EL (cell line): Measurements from ENCODE around the gene CCDC188.
"Not testable (repeated sequence)": the region's sequence is repeated elsewhere in the genome, so short reads cannot be mapped to it uniquely, and the experiment has no call there.

Source experiments
- DNase-seq: peaks from one replicate; pipeline ENCODE4 v3.0.0-alpha.2; 2016

The CCDC188 gene

DNA sequence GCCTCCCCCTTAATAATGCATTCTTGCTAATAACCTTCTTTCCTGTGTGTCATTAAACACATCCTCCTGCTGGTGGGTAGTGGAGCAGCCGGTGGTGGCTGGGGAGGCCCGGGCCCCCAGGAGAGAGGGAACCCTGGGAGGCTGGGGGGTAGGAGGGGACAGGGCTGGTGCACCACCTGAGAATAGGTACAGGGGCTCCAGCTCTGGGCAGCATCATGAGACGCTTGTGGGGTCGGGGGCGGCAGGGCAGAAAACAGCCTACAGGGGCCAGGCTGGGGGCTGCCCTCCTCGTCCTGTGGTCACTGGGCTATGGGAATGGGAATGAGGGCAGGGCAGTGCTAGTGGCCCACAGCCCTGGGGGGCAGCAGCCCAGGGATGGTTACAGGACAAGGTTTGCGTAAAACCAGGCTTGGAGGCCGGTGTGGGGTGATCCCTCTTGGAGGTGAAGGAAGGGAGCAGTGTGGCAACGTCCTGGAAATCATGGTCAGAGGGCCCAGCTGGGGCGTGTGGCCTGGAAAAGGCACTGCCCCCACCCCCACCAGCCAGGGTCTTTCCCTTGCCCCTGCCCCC is 18.5 kb upstream of the CCDC188 start:
- no peak for DNase-seq

DNA sequence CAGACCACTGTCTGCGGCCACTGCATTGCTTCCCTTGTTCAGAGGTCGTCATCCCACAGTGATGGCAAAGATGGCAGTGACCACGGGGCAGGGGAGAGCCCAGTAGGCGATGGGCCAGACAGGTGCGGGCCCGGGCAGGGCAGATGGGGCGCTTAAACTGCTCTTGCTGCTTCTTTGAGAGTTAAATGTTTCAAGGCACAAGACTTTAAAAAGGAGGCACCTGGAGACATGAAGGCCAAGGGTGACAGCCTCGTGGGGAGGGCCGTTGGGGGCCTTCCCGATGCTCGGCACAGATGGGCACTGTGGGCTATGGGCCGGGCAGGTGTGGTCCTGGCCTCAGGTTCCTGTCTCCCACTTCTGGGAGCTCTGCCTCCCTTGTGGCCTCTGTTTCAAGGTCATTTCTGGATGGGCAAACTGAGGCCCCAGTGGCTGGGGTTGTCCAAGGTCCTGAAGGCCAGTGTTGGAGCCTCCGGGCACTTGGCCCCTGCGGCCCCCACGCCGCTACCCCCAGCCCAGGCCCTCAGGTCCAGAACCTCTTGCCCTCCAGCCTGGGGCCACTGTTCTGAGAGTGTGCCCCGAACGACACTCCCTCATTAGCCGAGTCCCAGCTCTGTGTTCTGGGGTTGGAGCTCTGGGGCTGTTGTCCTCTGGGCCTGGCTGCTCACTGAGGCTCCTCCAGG is 16.9 kb upstream of the CCDC188 start:
- no peak for DNase-seq

DNA sequence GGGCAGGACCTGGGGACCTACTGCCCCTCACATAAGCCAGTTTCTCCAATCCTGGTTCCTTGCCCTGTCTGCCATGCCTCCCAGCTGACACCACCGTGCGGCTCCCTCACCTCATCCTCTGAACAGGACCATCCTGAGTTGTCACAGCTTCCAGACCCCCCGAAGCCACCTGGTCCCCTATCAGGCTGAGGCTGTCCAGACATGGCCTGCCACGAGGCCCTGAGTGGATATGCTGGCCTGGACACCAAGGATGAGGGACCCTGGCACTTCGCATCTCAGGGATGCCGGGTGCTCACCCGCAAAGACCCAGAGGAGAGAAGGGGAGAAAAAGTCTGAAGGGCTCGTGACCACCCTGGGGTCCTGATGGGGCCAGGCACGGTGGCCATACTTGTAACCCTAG is 15.8 kb upstream of the CCDC188 start:
- DNase-seq, result no peak

DNA sequence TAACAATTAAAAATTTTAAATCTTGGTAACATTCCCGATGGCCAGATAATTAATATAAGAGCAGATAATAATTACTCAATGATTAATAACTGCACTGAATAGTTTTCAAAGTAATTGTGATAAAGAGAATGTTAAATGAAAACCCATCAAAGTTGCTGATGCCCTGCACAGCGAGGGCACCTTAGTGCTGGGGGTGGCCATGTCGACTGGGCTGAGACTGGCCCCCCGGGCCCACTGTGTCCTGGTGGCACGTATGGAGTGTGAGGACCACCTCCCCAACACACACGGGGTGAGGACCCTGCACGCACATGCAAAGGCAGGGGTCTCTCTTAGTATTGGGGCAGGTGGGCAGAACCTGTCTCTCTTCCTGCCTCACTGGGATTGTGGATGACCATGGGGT is 15.1 kb upstream of the CCDC188 start:
- DNase-seq, result no peak

DNA sequence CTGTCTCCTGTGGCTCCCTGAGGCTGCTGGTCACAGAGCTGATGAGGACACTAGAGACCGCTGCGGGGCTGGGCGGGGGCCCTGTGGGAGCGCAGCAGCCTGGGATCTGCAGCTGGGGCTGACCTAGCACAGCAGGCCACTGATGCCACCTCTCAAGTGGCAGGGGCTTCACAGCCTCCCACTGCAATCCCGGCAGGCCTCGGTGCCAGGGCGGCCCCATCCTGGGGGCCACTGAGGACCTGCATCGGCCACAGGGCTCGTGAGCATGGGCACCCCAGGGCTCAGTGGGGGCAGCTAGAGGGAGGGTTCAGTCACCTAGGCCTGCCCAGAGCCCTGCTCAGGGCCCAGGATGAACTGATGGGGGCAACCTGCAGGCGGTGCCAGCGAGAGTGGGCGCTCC is 14.6 kb upstream of the CCDC188 start:
- no peak for DNase-seq

DNA sequence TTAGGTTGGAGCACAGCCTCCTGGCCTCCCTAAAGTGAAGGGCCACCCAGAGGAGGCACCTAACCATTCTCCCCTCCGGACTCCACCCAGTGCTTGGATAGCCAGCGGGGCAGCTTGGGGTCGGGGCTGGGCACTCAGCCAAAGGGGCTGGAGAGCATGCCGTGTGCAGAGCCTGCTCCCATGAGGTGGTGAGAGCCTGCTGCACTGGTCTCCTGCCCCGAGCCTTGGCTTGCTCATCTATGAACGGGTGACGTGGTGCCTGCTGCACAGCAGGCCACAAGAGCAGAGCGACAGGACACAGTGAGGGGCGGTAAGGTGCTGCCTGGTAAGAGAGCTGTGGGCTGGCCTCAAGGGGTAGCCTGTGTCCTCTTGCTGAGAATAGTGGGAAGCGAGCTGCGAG is 14.0 kb upstream of the CCDC188 start:
- no peak for DNase-seq

DNA sequence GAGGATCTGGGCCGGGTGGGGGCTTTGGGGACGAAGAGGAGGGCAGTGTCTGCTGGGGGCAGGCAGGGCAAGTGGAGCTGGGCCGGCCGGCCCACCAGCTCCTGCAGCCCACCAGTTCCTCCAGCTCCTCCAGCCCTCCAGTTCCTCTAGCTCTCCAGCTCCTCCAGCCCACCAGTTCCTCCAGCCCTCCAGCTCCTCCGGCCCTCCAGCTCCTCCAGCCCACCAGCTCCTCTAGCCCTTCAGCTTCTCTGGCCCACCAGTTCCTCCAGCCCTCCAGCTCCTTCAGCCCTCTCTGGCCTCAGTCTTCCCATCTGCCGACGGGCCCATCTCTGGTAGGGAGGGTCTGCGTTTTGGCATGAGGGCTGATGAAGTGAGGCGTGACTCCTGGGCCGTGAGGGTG is 9.2 kb upstream of the CCDC188 start:
- no peak for DNase-seq

DNA sequence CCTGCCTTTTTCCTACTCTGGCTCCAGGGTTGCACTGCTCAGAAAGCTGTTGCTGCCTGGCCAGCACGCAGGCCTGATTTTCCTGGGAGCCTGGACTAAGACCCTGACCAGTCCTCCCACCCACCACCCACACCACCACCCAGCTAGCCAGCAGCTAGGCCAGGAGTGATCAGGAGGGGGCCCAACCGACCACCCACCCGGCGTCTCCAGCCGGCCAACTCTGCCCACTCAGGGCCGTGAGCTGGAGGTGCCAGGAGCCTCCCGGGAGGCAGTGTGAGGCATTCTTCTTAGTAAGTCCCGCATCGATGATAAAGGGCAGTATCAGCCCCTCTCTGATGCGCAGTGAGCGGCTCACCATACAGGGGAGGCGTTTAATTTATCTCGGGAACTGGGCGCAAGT is 8.7 kb upstream of the CCDC188 start:
- DNase-seq, result not testable (repeated sequence)

DNA sequence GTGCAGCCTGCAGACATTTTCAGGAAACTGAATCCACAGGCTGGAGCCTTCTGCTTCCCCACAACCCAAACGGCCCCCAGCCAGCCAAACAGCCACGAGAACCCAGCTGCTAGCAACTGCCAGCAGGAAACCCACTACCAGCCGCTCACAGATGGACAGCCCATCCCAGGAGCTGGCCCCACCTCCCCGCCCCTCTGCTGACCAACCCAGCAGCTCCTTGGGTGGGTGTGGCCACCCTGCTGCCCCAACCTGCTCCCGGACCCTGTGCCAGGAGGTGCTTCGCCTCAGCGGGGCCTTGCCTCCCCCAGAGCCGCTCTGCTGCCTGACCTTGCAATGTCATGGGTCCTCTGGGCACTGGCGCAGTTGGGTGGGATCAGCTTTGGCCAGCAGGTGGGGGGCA is 8.2 kb upstream of the CCDC188 start:
- no peak for DNase-seq

DNA sequence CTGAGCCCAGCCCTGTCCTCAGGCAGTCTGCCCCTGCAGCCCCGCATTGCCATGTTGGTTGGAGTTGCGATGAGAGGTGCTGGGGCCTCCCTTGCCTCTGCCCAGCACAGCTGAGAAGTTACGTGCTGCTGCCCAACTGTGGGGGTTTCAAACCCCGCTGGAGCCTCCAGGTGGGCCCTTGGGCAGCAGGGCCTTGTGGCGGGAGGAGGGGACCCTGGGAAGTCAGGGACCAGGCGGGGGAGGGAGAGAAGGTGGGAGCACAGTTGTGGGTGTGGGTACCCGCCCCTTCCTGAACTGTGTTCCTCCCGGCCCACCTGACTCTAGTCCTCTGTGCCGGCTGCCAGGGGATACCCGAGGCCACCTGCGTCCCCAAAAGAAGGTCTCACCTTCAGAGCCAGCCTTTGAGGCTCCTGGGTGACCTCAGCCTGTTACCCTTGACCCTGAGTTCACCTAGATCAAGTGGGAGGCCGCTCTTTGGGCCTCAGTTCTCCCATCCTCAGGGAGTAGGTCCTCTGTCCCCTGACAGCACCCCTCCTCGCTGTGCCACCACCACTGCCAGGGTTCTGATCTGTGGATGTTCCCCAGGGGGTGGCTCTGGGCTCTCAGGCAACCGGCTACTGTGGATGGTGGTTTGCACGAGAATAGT is 7.7 kb upstream of the CCDC188 start:
- no peak for DNase-seq

DNA sequence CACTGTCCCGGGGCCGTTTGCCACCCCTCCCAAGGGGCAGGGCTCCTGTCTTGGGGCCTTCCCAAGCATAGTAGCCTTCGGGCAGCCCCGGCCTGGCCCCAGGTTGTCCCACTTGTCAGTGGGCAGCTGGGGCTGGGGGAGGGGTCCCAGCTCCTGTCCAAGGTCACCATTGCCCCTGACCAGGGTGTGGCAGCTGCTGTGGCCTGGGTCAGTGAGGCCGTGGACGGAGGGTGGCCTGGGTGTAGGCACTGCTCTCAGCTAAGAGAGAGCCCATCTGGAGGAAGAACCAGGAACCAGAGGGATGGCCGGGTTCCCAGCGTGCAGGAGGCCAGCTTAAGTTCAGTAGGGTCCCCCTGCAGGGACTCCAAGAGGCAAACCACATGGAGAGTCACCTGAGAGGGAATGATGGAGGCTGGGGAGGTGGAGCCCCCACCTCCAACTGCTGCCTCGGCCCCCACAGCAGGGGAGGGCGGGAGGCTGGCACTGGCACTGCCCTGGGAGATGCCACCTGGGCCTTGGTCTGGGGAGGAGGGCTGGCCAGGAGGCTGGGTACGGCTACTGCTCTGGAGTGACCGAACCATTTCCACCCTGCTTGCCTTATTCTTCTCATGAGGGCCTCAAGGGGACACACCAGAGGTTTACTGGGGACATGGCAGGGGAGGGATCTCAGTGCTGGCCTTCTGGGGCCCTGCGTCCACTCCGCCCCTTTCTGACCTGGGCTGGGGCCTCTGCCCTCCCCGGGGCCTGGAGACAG is 6.8 kb upstream of the CCDC188 start:
- DNase-seq, result no peak

DNA sequence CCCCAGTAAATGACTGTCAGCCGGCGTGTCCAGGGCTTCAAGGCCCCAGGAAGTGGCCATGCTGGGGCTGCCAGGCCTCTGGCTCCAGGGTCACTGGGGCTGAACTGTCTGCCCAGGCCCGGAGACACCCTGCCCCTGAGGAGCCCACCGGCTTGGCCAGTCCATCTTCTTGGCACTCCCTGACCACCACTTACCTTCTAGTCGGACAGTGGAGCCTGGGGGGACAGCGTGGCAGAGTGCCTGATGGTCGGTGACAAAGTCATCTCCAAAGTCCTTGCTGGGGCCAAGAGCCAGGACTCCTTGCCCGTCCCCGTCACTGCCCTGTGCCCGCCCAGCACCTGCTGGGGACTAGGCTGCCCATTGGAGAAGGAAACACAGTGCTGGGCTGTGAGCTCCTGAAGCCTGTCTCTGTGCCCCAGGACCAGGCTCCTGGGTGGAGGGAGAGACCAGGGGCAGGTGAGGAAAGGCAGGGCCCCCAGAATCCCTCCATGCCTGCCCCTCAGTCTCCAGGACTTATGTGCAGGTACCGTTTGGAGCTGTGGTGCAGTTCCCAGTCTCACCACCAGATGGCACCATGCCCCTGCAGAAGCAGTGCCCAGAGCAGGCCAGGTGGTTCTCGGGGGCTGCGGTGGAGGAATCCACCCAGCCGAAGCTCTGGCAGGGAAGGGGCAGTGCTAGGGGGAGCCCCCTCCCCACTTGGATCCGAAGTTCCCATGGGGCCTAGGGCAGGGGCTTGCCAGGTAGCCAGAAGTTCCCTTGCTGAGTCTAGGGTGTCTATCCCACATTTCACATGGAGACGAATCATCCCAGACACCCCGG is 6.0 kb upstream of the CCDC188 start:
- DNase-seq, result peak; percentile 68

DNA sequence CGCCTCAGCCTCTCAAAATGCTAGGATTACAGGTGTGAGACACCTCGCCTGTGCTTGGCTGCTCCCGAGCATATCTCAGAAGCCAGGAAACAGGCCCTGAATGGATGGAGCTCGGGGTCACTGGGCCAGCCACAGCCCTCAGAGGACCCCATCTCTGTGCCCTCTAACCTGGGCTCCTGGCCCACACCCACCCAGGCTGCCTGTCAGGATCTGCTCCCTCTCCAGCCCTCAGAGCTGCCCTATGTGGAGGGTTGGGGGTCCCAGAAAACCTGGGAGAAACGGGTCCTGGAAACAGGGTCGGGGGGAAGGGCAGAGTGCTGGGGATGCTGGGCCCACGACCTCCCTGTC is 5.2 kb upstream of the CCDC188 start:
- no peak for DNase-seq

DNA sequence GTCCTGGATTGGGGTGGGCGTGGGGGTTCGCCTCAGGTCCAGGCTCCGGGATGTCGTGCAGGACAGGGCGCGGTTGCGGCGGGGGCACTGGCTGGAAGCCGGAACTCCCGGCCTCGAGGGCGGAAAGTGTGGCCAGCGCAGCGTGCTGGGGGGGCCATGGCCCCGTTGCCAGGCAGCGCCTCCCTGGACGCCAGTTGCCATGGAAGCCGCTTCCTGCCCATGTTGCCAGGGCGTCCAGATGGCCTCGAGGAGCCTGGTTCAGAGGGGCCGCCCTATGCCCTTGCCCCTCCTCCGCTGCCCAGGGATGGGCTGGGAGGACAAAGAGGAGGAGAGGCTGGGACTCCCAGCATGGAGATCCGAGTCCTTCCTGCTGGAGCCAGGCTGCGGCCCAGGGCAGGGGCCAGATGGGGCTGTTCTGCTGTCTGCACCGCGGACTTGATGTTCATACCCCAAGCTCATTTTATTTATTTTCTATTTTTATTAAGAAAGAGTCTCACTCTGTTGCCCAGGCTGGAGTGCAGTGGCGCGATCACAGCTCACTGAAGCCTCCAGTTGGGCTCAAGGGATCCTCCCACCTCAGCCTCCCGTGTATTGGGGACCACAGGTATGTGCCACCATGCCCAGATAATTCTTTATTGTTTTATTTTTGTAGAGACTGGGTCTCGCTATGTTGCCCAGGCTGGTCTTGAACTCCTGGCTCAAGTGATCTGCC is 4.6 kb upstream of the CCDC188 start:
- DNase-seq, result peak; percentile 80

DNA sequence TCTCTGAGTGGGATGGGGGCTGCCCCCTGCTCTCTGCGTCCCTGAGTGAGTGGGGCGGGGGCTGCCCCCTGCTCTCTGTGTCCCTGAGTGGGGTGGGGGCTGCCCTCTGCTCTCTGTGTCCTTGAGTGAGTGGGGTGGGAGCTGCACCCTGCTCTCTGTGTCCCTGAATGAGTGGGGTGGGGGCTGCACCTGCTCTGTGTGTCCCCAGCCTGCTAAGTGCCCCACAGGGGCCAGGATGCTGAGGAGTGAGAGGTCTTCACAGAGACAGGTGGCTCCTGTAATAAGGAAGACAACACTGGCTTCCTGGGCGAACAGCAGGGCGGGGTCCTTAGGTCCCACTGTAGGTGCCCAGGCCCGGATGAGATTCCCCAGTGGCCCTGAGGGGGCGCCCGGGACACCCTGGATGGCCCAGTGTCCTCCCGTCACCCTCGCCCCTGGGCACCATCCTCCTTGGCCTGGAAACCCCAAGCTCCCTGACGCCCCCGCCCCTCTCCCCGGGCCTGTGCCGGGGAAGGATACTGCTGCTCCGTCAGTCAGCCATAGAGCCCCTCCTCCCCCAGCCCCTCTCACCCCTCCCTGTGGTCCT is 3.8 kb upstream of the CCDC188 start:
- DNase-seq, result peak; percentile 8

DNA sequence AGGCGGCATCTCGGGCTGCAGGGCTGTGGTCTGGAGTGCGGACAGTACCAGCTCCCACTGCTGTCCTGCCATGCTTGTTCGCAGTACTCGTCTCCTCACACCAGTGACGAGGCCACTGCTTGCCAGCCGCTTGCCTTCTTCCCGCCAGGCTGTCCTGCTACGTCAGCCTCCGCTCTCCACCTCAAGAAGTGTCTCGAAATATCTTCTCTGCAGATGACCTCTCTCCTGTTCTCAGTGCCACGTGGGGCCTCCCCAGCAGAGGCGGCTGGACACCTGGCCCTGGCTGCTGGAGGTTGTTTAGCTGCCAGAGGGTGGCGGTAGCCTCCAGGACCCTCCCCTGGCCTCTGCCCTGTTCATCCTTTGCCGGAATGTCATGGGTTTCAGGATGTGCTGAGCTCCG is 3.1 kb upstream of the CCDC188 start:
- no peak for DNase-seq

DNA sequence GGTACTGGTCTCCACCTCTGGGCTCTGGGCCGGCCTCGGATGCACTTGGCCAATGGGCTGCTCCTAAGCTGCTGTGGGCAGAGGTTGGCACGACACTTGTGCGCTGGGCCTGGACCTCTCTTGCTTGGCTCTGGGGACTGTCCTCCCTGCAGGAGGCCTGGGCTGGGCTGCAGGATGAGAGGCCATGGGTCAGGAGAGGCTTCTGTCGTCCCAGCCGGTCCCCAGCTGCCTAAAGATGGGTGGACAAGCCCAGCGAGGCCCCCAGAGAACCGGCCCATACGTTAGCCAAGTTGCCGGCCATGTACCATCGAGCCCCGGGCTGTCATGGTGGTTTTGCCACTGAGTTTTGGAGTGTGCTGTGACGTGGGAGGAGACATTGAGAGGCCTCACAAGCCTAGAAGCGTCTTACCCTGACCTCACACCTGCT is 1.6 kb upstream of the CCDC188 start:
- DNase-seq, result no peak

DNA sequence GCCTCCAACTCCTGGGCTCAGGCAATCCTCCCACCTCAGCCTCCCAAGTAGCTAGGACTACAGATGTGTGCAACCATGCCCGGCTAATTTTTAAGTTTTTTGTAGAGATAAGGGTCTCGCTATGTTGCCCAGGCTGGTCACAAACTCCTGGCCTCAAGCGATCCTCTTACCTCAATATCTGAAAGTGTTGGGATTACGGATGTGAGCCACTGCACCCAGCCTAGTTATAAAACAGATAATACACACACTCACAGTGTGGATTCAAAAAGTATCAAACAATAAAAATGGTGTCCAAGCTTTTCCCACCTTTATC is 377 bp upstream of the CCDC188 start:
- no peak for DNase-seq

DNA sequence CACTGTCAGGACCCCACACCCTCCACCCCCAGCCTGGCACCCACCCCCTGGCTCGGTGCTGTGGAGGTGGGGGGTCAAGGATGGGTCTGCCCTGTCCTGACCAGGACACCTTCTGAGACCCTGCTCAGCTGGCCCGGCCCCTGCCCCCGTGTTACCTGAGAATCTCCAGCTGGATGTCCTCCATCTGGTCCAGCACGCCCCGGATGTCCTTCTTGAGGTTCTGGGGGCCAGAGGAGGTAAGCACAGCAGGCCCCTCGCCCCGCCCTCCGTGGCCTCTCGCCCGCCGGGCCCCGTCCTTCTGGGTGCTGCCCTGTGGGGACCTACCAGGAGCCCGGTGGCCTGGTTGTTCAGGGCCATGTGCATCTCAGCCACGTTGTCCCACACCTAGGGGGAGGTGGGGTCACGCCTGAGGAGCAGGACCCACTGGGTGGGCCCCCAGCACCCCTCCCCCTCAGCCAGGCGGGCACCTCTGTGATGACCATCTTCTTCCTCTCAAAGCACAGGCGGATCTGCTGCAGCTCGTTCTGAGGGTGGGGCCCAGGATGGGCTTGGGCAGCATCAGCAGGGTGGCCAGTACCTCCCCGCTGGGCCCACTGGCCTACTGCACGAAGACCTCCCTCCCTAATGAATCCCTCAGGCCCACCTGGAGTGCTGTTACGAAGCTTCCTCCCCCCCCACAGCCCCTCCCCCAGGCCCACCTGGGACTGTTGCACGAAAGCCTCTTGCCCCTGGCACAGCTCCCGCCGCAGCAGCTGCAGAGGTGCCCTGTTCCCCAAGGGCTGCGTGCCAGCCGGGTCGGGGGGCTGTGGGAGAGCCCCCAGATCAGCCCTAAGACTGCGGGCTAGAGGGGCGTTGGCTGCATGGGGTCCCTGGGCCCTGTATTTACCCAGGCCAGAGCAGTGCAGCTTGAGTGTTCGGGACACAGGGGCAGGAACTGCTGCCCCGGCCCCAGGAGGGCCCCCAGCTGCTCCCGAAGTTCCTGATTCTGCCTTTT is 1.3 kb downstream of the CCDC188 start:
- no peak for DNase-seq

DNA sequence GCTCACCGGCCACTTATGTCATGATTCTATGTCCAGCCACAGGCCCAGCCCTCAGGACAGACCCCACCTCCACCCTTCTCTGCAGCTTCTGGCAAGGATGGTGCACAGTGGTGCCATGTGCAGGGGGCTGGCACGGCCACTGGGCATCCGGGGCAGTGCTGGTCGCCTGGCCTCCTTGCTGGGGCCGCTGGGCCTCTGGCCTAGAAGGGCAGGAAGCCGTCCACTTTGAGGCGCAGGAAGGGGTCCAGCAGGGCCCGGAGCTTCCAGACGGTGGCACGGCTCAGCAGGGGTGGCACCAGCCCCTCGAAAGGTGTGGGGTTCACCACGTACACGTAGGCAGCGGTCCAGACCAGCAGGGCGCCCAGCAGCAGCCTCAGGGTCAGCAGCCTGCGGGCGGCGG is 2.4 kb downstream of the CCDC188 start:
- DNase-seq, result no peak
